SK-N-SH treated with all-trans-retinoic acid at 6 μM for 48 hours (cell line): ENCODE data around the gene TMEM131L.

Source experiments
- CREB5 ChIP-seq: fragments of 250-450 bp; sonication (Bioruptor Pico); IDR thresholded peaks from 2 replicates; pipeline ENCODE4 v1.5.1; 2020; ENCODE audit warnings: low read depth, mild to moderate bottlenecking, moderate library complexity
- GLIS3 ChIP-seq: fragments of 250-450 bp; sonication (Bioruptor Pico); IDR thresholded peaks from 2 replicates; pipeline ENCODE4 v1.5.0; 2020; ENCODE audit warnings: mild to moderate bottlenecking, moderate library complexity
- PATZ1 ChIP-seq: fragments of 250-450 bp; sonication (Bioruptor Pico); IDR thresholded peaks from 2 replicates; pipeline ENCODE4 v1.8.0; 2020; ENCODE audit warnings: mild to moderate bottlenecking, moderate library complexity, borderline replicate concordance
- PPARA ChIP-seq: fragments of 250-450 bp; sonication (Bioruptor Pico); IDR thresholded peaks from 2 replicates; pipeline ENCODE4 v1.5.0; 2020; ENCODE audit warnings: mild to moderate bottlenecking, borderline replicate concordance
- RARB ChIP-seq: fragments of 250-450 bp; sonication (Bioruptor Pico); IDR thresholded peaks from 2 replicates; pipeline ENCODE4 v1.8.0; 2021; ENCODE audit warnings: mild to moderate bottlenecking, moderate library complexity

- TF ChIP-seq PATZ1 (CRISPR knock-in tag) (no peak), GLIS3 (no peak), RARB (CRISPR knock-in tag) (no peak), CREB5 (CRISPR knock-in tag) (no peak), PPARA (CRISPR knock-in tag) (no peak)
Measured at GRCh38 chr4:153419673-153420278, 46.4 kb upstream of the TMEM131L start.
